Measurements from ENCODE around the gene CAP1.

Gene CAP1

GRCh38 chr1:40059338-40059959 is 18.9 kb downstream of the CAP1 start:
- peaks cover 52% of the 10 kb centered on the region for H3K4me1 ChIP-seq (ENCODE audit: insufficient read depth, low read length, severe bottlenecking)
- H3K9me3 ChIP-seq (ENCODE audit: low read length) = no peaks in the 10 kb centered on the region
- peak overlapping the region; percentile 42; the same call in 1 of the 2 replicates for H3K9ac ChIP-seq (ENCODE audit: low read length)
- H2AFZ ChIP-seq (ENCODE audit: low read length) = no peak overlapping the region
- no peak for TF ChIP-seq EZH2 (IDR thresholded peaks at IDR 0.05; ENCODE audit: borderline replicate concordance, low read length)
- TF ChIP-seq CTCF (IDR thresholded peaks at IDR 0.05; ENCODE audit: low read length) = peak; percentile 42
- H3K79me2 ChIP-seq (ENCODE audit: insufficient read depth, low read length) = peaks cover 37% of the 10 kb centered on the region
- peak overlapping the region; percentile 90 for H3K27ac ChIP-seq (ENCODE audit: low read depth, low read length, poor library complexity, severe bottlenecking)
- no peaks in the 10 kb centered on the region for H3K27me3 ChIP-seq (ENCODE audit: insufficient read depth, low read length)
- no peaks in the 10 kb centered on the region for H4K20me1 ChIP-seq (ENCODE audit: insufficient read depth, low read length)
- H3K4me3 ChIP-seq (ENCODE audit: low read depth, low read length, poor library complexity, severe bottlenecking) = peak overlapping the region; percentile 34
- no peaks in the 10 kb centered on the region for H3K9me2 ChIP-seq (ENCODE audit: low read depth, low read length)
- H3F3A ChIP-seq (ENCODE audit: insufficient read depth, low read length) = no peaks in the 10 kb centered on the region
- H3K4me2 ChIP-seq (ENCODE audit: low read length) = peak overlapping the region; percentile 62
- peaks cover 70% of the 10 kb centered on the region for H3K36me3 ChIP-seq (ENCODE audit: insufficient read depth, low read length)

GRCh38 chr1:40059960-40060750 is 19.6 kb downstream of the CAP1 start:
- Histone ChIP-seq H3K9ac (ENCODE audit: low read length) (peak overlapping the region; percentile 42; the same call in 1 of the 2 replicates), H3K27ac (ENCODE audit: low read depth, low read length, poor library complexity, severe bottlenecking) (peak overlapping the region; percentile 90), H2AFZ (ENCODE audit: low read length) (no peak overlapping the region), H3K27me3 (ENCODE audit: insufficient read depth, low read length) (no peaks in the 10 kb centered on the region), H3K4me2 (ENCODE audit: low read length) (peak overlapping the region; percentile 62), H3K9me3 (ENCODE audit: low read length) (no peaks in the 10 kb centered on the region), H3K4me3 (ENCODE audit: low read depth, low read length, poor library complexity, severe bottlenecking) (peak overlapping the region; percentile 34), H3K4me1 (ENCODE audit: insufficient read depth, low read length, severe bottlenecking) (peaks cover 59% of the 10 kb centered on the region), H3F3A (ENCODE audit: insufficient read depth, low read length) (no peaks in the 10 kb centered on the region), H4K20me1 (ENCODE audit: insufficient read depth, low read length) (no peaks in the 10 kb centered on the region), H3K79me2 (ENCODE audit: insufficient read depth, low read length) (peaks cover 31% of the 10 kb centered on the region), H3K9me2 (ENCODE audit: low read depth, low read length) (no peaks in the 10 kb centered on the region), H3K36me3 (ENCODE audit: insufficient read depth, low read length) (peaks cover 72% of the 10 kb centered on the region)
- TF ChIP-seq EZH2 (IDR thresholded peaks at IDR 0.05; ENCODE audit: borderline replicate concordance, low read length) (no peak), CTCF (IDR thresholded peaks at IDR 0.05; ENCODE audit: low read length) (no peak)

- no peak overlapping the region; the same call in 1 of the 2 replicates for H3K9ac ChIP-seq (ENCODE audit: low read length)
- H3K36me3 ChIP-seq (ENCODE audit: insufficient read depth, low read length) = peaks cover 86% of the 10 kb centered on the region
- H3K27me3 ChIP-seq (ENCODE audit: insufficient read depth, low read length) = no peaks in the 10 kb centered on the region
- H2AFZ ChIP-seq (ENCODE audit: low read length) = no peak overlapping the region
- H4K20me1 ChIP-seq (ENCODE audit: insufficient read depth, low read length) = no peaks in the 10 kb centered on the region
- H3K9me3 ChIP-seq (ENCODE audit: low read length) = no peaks in the 10 kb centered on the region
- TF ChIP-seq EZH2 (IDR thresholded peaks at IDR 0.05; ENCODE audit: borderline replicate concordance, low read length) = no peak
- no peak for TF ChIP-seq CTCF (IDR thresholded peaks at IDR 0.05; ENCODE audit: low read length)
- H3K4me2 ChIP-seq (ENCODE audit: low read length) = peak overlapping the region; percentile 27; the same call in 1 of the 2 replicates
- no peak overlapping the region for H3K4me3 ChIP-seq (ENCODE audit: low read depth, low read length, poor library complexity, severe bottlenecking)
- H3K79me2 ChIP-seq (ENCODE audit: insufficient read depth, low read length) = 0 out of 2 replicates have a peak, but pooled peaks cover 8% of the 10 kb centered on the region
- peaks cover 37% of the 10 kb centered on the region for H3K4me1 ChIP-seq (ENCODE audit: insufficient read depth, low read length, severe bottlenecking)
- H3K9me2 ChIP-seq (ENCODE audit: low read depth, low read length) = no peaks in the 10 kb centered on the region
- H3K27ac ChIP-seq (ENCODE audit: low read depth, low read length, poor library complexity, severe bottlenecking) = peak overlapping the region; percentile 90
- no peaks in the 10 kb centered on the region for H3F3A ChIP-seq (ENCODE audit: insufficient read depth, low read length)
Observed at GRCh38 chr1:40064797-40065499, 24.4 kb downstream of the CAP1 start.
